AG10803 (cell line): ENCODE results near the gene HYCC2.

Experiments used
- DNase-seq: peaks from one replicate; pipeline ENCODE4 v3.0.0; 2010; ENCODE audit warnings: low read depth
- H3K4me3 ChIP-seq: 2 replicates; pipeline ENCODE4 v1.5.1; 2011; ENCODE audit warnings: mild to moderate bottlenecking, low read length, control low read depth
- TF ChIP-seq, protein P1 (sequence below): conservative IDR thresholded peaks from 2 replicates; pipeline ENCODE4 v1.5.1; 2011; ENCODE audit warnings: mild to moderate bottlenecking, low read length, control low read depth, inconsistent platforms

Gene HYCC2

DNA sequence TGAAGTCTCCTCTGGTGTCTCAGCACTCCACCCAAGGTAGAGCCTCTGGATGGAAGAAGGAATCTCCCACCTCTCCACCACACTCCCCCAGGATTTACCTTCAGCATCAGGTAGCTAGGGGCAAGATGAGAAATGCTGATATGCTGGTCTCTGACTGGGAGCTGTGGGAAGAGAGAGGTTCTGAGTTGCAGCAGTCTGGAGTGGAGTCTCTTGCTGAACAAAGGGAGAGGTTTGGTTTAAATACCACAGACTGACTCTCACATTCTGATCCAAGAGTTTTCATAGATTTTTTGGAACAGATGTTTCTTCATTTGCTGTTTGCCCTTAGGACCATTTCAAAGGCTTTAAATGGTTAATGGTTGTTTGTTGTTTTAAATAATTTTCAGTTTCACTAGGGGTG lies 43.4 kb upstream of the HYCC2 start:
- TF ChIP-seq, protein P1, sequence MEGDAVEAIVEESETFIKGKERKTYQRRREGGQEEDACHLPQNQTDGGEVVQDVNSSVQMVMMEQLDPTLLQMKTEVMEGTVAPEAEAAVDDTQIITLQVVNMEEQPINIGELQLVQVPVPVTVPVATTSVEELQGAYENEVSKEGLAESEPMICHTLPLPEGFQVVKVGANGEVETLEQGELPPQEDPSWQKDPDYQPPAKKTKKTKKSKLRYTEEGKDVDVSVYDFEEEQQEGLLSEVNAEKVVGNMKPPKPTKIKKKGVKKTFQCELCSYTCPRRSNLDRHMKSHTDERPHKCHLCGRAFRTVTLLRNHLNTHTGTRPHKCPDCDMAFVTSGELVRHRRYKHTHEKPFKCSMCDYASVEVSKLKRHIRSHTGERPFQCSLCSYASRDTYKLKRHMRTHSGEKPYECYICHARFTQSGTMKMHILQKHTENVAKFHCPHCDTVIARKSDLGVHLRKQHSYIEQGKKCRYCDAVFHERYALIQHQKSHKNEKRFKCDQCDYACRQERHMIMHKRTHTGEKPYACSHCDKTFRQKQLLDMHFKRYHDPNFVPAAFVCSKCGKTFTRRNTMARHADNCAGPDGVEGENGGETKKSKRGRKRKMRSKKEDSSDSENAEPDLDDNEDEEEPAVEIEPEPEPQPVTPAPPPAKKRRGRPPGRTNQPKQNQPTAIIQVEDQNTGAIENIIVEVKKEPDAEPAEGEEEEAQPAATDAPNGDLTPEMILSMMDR: no peak
- peak; percentile 56 for DNase-seq
- peak overlapping the region; percentile 4; the same call in 1 of the 2 replicates for H3K4me3 ChIP-seq

DNA sequence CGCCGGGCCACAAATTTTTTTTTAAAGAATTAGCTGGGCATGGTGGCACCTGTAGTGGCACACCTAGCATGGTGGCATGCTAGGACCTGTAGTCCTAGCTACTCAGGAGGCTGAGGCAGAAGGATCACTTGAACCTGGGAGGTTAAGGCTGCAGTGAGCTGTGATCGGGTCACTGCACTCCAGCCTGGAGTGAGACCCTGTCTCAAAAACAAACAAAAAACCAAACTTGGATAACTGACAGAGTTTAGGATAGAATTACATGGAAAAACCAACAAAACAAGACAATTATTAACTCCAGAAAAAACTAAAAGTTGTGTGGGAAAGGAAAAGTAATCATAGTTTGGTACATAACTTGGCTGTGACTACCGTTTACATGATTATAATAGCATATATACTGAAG lies 42.9 kb upstream of the HYCC2 start:
- H3K4me3 ChIP-seq: no peak overlapping the region
- TF ChIP-seq, protein P1: no peak
- no peak for DNase-seq

DNA sequence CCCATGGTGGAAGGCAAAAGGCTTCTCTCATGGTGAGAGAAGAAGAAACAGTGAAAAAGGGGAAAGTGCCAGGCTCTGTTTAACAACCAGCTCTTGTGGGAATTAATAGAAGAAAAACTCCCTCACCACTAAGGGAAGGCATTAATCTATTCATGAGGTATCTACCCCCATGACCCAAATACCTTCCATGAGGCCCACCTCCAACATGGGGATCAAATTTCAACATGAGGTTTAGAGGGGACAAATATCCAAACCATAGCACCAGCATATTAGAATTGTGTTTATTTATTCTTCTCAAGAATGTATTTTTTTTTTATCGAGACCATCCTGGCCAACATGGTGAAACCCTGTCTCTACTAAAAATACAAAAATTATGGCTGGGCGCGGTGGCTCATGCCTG lies 39.6 kb upstream of the HYCC2 start:
- H3K4me3 ChIP-seq: no peak overlapping the region
- DNase-seq: no peak
- TF ChIP-seq, protein P1: no peak

DNA sequence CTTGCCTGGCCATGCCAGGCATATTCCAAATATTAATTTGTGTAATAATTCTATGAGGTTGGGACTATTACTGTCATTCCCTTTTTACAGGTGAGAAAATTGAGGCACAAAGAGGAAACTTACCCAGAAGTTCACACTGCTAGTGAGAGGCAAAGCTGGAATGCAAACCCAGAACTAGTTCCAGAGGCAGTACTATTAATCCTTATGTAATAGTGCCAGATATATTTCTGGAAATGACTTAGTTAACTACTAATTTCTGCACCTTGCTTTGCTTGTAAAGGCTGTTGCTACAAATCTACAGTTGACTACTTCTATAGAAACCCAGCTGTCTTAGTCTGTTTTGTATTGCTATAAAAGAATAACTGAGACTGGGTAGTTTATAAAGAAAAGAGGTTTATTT lies 39.1 kb upstream of the HYCC2 start:
- H3K4me3 ChIP-seq: no peak overlapping the region
- DNase-seq: no peak
- TF ChIP-seq, protein P1: no peak

DNA sequence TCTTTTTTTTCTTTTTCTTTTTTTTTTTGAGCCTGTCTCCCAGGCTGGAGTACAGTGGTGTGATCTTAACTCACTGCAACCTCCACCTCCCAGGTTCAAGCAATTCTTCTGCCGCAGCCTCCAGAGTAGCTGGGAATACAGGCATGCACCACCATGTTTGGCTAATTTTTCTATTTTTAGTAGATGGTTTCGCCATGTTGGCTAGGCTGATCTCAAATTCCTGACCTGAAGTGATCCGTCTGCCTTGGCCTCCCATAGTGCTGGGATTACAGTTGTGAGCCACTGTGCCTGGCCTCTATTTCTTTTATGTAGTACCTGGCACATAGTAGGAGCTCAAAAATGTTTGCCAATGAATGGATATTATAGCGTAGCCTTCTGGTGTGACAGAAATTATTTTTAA lies 37.7 kb upstream of the HYCC2 start:
- DNase-seq: no peak
- no peak overlapping the region for H3K4me3 ChIP-seq
- TF ChIP-seq, protein P1: no peak

DNA sequence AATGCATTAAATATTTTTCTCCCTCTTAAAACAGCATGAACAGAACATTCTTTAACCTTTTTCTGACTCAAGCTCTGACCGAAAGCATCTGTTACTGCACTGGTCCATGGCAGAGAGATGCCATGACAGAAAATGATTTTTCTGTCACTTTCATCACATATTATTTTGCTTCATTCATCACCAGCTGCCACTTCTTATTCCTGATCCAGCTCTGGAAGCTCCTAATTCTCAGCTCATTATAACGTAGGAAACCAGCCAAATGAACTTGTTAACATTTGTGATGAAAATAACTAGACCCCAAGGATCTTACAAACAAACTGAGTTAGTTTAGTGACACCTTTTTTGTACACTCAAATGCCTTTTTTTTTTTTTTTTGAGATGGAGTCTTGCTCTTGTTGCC lies 36.9 kb upstream of the HYCC2 start:
- H3K4me3 ChIP-seq: no peak overlapping the region
- DNase-seq: no peak
- TF ChIP-seq, protein P1: no peak

DNA sequence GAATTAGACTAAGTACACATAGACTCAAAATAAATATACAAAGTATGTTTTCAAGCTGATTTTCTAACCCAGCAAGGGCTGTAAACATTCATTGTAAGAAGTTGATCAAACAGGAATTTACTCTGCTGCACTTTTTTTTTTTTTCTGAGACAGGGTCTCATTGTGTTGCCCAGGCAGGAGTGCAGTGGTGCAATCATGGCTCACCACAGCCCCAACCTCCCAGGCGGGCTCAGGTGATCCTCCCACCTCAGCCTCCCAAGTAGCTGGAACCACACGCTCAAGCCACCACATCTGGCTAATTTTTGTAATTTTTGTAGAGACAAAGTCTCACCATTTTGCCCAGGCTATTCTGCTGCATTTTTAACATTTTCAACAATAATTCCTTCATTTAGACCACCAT lies 36.2 kb upstream of the HYCC2 start:
- TF ChIP-seq, protein P1: no peak
- no peak overlapping the region for H3K4me3 ChIP-seq
- no peak for DNase-seq
